Epithelial cell of esophagus (primary cell): Measurements from ENCODE around the gene RTCA.

Experiments used
- DNase-seq: peaks from one replicate; pipeline ENCODE4 v3.0.0; 2010; ENCODE audit warnings: low read depth
- H3K4me3 ChIP-seq: 2 replicates; pipeline ENCODE4 v1.5.1; 2011; ENCODE audit warnings: mild to moderate bottlenecking, low read length, control low read depth
- TF ChIP-seq, protein P1 (sequence below): IDR thresholded peaks from 2 replicates; pipeline ENCODE4 v1.5.1; 2011; ENCODE audit warnings: low read depth, mild to moderate bottlenecking, low read length, control low read depth, inconsistent platforms; ENCODE audit not compliant: insufficient read depth; ENCODE audit errors: missing control alignments

The RTCA gene

DNA sequence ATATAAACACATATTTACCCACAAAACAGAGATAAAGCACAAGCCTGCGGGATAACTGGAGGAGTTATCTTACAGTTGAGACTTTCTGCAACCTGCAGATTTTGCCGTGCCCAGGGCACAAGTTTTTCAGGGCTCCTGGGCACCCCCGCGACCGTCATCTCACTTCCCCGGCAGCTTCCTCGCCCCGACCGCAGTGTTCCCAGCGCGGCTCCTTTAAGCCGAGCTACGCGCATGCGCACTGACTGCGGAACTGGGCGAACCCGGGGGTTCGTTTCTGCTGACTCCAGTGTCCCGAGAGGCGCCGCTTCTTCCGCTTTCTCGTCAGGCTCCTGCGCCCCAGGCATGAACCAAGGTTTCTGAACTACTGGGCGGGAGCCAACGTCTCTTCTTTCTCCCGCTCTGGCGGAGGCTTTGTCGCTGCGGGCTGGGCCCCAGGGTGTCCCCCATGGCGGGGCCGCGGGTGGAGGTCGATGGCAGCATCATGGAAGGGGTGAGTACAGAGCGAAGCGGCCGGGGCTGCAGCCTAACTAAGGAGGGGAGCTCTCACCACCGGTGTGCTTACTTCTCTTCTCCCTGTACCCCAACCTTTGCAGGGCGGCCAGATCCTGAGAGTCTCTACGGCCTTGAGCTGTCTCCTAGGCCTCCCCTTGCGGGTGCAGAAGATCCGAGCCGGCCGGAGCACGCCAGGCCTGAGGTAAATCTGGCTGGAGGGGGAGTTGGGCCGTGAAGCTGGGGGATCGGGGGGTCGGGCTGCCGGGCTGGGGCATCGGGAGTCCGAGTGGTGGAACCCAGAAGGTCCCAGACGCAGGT lies at the start of gene RTCA:
RTCA (plus strand) TSS at position 286 of the 810 bp plus-strand sequence; CDS start at position 446, 160 bp downstream.
- DNase-seq, result peak; percentile 96
- peak within 1 kb of the TSS; percentile 95 for H3K4me3 ChIP-seq
- TF ChIP-seq, protein P1, sequence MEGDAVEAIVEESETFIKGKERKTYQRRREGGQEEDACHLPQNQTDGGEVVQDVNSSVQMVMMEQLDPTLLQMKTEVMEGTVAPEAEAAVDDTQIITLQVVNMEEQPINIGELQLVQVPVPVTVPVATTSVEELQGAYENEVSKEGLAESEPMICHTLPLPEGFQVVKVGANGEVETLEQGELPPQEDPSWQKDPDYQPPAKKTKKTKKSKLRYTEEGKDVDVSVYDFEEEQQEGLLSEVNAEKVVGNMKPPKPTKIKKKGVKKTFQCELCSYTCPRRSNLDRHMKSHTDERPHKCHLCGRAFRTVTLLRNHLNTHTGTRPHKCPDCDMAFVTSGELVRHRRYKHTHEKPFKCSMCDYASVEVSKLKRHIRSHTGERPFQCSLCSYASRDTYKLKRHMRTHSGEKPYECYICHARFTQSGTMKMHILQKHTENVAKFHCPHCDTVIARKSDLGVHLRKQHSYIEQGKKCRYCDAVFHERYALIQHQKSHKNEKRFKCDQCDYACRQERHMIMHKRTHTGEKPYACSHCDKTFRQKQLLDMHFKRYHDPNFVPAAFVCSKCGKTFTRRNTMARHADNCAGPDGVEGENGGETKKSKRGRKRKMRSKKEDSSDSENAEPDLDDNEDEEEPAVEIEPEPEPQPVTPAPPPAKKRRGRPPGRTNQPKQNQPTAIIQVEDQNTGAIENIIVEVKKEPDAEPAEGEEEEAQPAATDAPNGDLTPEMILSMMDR, result no peak

DNA sequence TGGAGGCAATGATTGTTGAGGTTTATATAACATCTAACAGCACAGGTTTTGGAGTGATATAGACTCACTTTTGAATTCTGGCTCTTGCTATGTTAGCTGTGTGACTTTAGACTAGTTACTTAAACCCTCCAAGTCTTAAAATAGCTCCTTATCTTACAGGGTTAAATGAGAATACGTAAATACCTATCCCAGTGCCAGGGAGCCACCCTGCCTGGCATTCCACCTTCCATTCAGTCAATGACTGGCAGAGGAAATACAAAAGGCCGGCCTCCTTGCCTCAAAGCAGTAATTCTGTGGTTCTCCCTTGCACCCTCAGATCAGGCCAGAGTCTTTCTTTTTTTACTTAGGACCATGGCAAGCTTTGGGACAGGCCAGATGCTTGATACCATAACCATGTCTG lies 48.2 kb upstream of the RTCA start:
- no peak overlapping the region for H3K4me3 ChIP-seq
- TF ChIP-seq, protein P1, result no peak
- DNase-seq, result no peak

DNA sequence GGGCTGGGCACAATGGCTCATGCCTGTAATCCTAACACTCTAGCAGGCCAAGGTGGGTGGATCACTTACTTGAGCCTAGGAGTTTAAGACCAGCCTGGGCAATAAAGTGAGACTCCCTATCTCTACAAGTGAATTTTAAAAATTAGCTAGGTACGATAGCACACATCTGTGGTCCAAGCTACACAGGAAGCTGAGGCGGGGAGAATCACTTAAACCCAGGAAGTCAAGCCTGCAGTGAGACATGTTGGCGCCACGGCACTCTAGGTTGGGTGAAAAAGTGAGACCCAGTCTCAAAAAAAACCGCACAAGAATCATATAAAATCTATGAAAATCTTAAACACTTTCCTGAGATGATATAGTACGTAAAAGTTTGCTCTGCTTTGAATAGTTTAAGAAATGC lies 46.6 kb upstream of the RTCA start:
- TF ChIP-seq, protein P1, result no peak
- H3K4me3 ChIP-seq, result no peak overlapping the region
- DNase-seq, result no peak

DNA sequence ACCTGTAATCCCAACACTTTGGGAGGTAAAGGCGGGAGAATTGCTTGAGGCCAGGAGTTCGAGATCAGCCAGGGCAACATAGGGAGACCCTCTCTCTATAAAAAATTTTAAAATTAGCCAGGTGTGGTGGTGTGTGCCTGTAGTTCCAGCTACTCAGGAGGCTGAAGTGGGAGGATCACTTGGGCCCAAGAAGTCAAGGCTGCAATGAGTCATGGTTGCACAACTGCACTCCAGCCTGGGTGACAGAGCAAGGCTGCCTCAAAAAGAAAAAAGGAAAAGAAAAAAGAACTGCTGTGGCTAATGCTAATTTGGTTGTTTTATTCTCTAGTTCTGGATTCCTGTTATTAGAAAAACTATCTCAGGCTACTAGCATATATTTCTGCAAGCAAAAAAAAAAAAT lies 46.1 kb upstream of the RTCA start:
- TF ChIP-seq, protein P1, result no peak
- no peak overlapping the region for H3K4me3 ChIP-seq
- peak; percentile 42 for DNase-seq

DNA sequence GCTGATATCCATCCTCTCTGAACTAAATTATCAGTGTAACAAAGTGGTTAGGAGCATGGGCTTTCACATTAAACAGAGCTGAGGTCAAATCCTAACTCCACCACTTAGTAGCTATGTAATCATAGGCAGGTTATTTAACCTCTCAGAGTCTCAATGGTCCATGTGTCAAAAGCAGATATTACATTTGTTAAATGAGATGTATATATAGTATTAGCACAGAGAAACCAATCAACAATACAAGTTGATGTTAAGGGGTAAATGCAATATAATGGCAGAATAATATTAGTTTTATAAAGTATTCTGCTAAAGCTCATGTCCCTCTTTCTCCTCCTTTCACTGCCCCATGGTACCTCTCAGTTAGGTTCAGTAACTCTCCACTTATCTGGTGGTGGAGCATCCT lies 43.6 kb upstream of the RTCA start:
- no peak for DNase-seq
- TF ChIP-seq, protein P1, result no peak
- H3K4me3 ChIP-seq, result no peak overlapping the region

DNA sequence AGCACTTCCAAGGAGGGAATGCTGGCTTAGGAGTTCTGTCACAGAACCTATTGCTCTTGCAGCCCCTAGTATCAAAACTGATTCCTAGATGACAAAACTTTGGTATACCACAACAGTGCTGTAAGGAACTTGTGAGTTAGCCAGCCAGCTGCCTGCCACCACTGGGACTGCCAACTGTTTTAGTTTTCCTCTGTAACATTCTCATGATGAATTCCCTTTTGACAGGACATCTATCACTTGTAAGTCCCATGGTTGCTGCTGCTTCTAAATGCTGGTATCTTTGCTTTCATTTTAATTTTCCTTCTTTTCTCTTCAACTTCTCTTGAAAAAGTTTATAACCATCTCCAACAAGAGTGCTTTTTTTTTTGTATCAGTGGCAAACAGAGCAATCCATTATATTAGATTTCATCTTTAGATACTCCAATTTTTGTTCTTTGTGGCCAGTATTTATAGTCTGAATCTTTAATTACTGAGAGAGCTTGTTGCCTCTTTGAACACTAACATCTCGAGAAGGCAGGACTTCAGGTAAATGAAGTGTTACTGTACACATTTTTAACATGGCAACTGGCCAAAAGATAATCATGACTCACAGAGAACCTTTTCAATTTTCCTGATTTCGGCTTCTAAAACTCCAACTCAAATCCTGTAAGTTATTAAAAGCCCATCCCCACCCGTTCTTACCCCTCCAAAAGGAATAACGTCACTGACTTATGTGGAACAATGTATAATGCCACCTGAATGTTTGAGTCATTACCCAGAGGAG lies 36.2 kb upstream of the RTCA start:
- TF ChIP-seq, protein P1, result no peak
- DNase-seq, result peak; percentile 40
- H3K4me3 ChIP-seq, result no peak overlapping the region
